ENCODE results near the gene ZNF516.

GRCh38 chr18:76532875-76533274, 37.8 kb upstream of the ZNF516 start:
- no peak for TF ChIP-seq TEAD4 (IDR thresholded peaks at IDR 0.05)
- no peak for TF ChIP-seq EP300 (IDR thresholded peaks at IDR 0.05; ENCODE audit: borderline replicate concordance)
- TF ChIP-seq TAF1 (IDR thresholded peaks at IDR 0.05; ENCODE audit: low read depth), result no peak
- TF ChIP-seq EGR1 (IDR thresholded peaks at IDR 0.05), result no peak
- TF ChIP-seq MAX (IDR thresholded peaks at IDR 0.05), result no peak
- no peak for TF ChIP-seq CREB1 (IDR thresholded peaks at IDR 0.05; ENCODE audit: low read depth)
- no peak for TF ChIP-seq RAD21 (IDR thresholded peaks at IDR 0.05; ENCODE audit: low read depth)
- TF ChIP-seq TCF12 (IDR thresholded peaks at IDR 0.05; ENCODE audit: low read depth), result no peak
- no peak for TF ChIP-seq REST (IDR thresholded peaks at IDR 0.05; ENCODE audit: low read depth)
- TF ChIP-seq YY1 (IDR thresholded peaks at IDR 0.05; ENCODE audit: low read depth), result no peak
- no peak for TF ChIP-seq USF1 (IDR thresholded peaks at IDR 0.05)
- TF ChIP-seq CEBPB (IDR thresholded peaks at IDR 0.05), result no peak
- no peak for TF ChIP-seq ZBTB7A (IDR thresholded peaks at IDR 0.05; ENCODE audit: low read depth)
- no peak for TF ChIP-seq NFIC (IDR thresholded peaks at IDR 0.05)
